HepG2 (cell line): ENCODE data around the gene IHH. TPM values are rescaled to one million over a fixed set of nuclear protein-coding genes. Genes with fewer than 3 reads are reported as not detected.
A peak's percentile ranks its signal among the peaks of the same experiment; 100 is the strongest.

Source experiments
- ATAC-seq: fragments of 200-7000 bp; cut with Tn5 transposase; 3 replicates; pipeline ENCODE4 v1.9.1; 2020; ENCODE audit warnings: mild to moderate bottlenecking, moderate library complexity
- BruUV-seq: library from RNA; stranded (reverse); fragments of 400-500 nt; replicated peaks from 2 replicates; lab custom pipeline; 2021; lab: Mats Ljungman, UMichigan
- CTCF ChIA-PET: fragments of 300-600 bp; formaldehyde crosslinking; extraction: SDS; loops from one replicate; lab custom pipeline; 2021; ENCODE audit warnings: low total read pairs, inconsistent platforms, low intra/inter-chr PET ratio; lab: Yijun Ruan, JAX
- POLR2A ChIA-PET: fragments of 350-600 bp; sonication (Branson Sonifier 250); formaldehyde crosslinking; loops from one replicate; lab custom pipeline; 2020; ENCODE audit warnings: antibody characterized with exemption, inconsistent platforms; lab: Yijun Ruan, JAX
- DNase-seq: peaks from one replicate; pipeline ENCODE4 v3.0.0-alpha.2; 2015; ENCODE audit warnings: low spot score
- FAIRE-seq: peaks from 3 replicates; lab custom pipeline; 2011; peaks lifted over from hg19 to GRCh38; lab: Jason Lieb, UNC
- H2AFZ ChIP-seq: one replicate; pipeline ENCODE4 v1.6.1; 2011; ENCODE audit warnings: low read length, inconsistent platforms
- H3K27ac ChIP-seq: fragments of 300-600 bp; 3 replicates; pipeline ENCODE4 v1.8.0; 2011; ENCODE audit warnings: mixed run types, mild to moderate bottlenecking, mixed read lengths, low read length, inconsistent platforms; ENCODE audit not compliant: insufficient read depth; ENCODE audit errors: extremely low read length
- H3K27me3 ChIP-seq, 2 experiments: fragments of 200-600 bp in 1 of 2; 2 replicates in 1 of 2; 3 replicates in 1 of 2; pipeline versions ENCODE4 v1.6.0 to v1.8.0; 2011; ENCODE audit warnings: low read length in 2 of 2, mild to moderate bottlenecking in 2 of 2, moderate library complexity in 2 of 2, inconsistent platforms in 1 of 2; ENCODE audit not compliant: insufficient read depth in 2 of 2, control insufficient read depth in 1 of 2
- H3K36me3 ChIP-seq, 2 experiments: fragments of 200-600 bp in 1 of 2; replicated peaks in 1 of 2; 2 replicates in 1 of 2; 3 replicates in 1 of 2; pipeline versions ENCODE4 v1.5.1 to v1.8.0; 2011; ENCODE audit warnings: low read length in 2 of 2, inconsistent platforms in 1 of 2; ENCODE audit not compliant: insufficient read depth in 2 of 2, control insufficient read depth in 1 of 2
- H3K4me1 ChIP-seq: 2 replicates; pipeline ENCODE4 v1.5.1; 2012; ENCODE audit warnings: low read length, inconsistent platforms; ENCODE audit not compliant: insufficient read depth
- H3K4me2 ChIP-seq: 2 replicates; pipeline ENCODE4 v1.6.0; 2011; ENCODE audit warnings: low read depth, low read length, inconsistent platforms
- H3K4me3 ChIP-seq, 3 experiments: fragments of 200-600 bp in 1 of 3; sonication (generic), shearing (Covaris generic) in 1 of 3; replicated peaks in 1 of 3; 2 replicates each; pipeline ENCODE4 v1.5.1; 2011 to 2016; ENCODE audit warnings: low read length in 3 of 3, inconsistent platforms in 2 of 3, low read depth in 2 of 3, mild to moderate bottlenecking in 2 of 3, control low read depth in 1 of 3, mixed read lengths in 1 of 3; ENCODE audit not compliant: insufficient read depth in 1 of 3
- H3K79me2 ChIP-seq: one replicate; pipeline ENCODE4 v1.6.1; 2011; ENCODE audit warnings: low read length, inconsistent platforms; ENCODE audit not compliant: insufficient read depth
- H3K9ac ChIP-seq: 2 replicates; pipeline ENCODE4 v1.6.0; 2011; ENCODE audit warnings: mild to moderate bottlenecking, low read depth, low read length, inconsistent platforms; ENCODE audit not compliant: insufficient read depth
- H3K9me3 ChIP-seq: 2 replicates; pipeline ENCODE4 v1.5.1; 2012; ENCODE audit warnings: mild to moderate bottlenecking, low read length
- H4K20me1 ChIP-seq: 2 replicates; pipeline ENCODE4 v1.6.0; 2011; ENCODE audit warnings: inconsistent platforms, mild to moderate bottlenecking, low read length, moderate library complexity; ENCODE audit not compliant: insufficient read depth
- AKNA ChIP-seq: sonication (generic); formaldehyde crosslinking; IDR thresholded peaks from 2 replicates; pipeline ENCODE4 v1.4.0; 2020; ENCODE audit warnings: missing genetic modification reagents, borderline replicate concordance
- ATF3 ChIP-seq: sonication (generic); formaldehyde crosslinking; IDR thresholded peaks from 2 replicates; pipeline ENCODE4 v1.4.0; 2020; ENCODE audit warnings: missing genetic modification reagents
- CCAR2 ChIP-seq: fragments of 200-400 bp; formaldehyde crosslinking; optimal IDR thresholded peaks from 2 replicates; pipeline ENCODE3; 2018; ENCODE audit warnings: low read depth, mild to moderate bottlenecking, low read length, moderate library complexity
- CENPX ChIP-seq: sonication (generic); formaldehyde crosslinking; IDR thresholded peaks from 2 replicates; pipeline ENCODE4 v1.9.0; 2021; ENCODE audit warnings: mild to moderate bottlenecking, missing genetic modification reagents, moderate library complexity
- EZH2 ChIP-seq: conservative IDR thresholded peaks from 2 replicates; pipeline ENCODE4 v1.6.1; 2012; ENCODE audit warnings: mild to moderate bottlenecking, low read depth, low read length, moderate library complexity
- GABPA ChIP-seq, 2 experiments: IDR thresholded peaks; 2 replicates each; pipeline ENCODE4 v1.6.1; 2011 to 2016; ENCODE audit warnings: low read depth in 2 of 2, low read length in 1 of 2, missing biosample characterization in 1 of 2, missing genetic modification characterization in 1 of 2
- GRHL1 ChIP-seq: sonication (generic); formaldehyde crosslinking; conservative IDR thresholded peaks from 2 replicates; pipeline ENCODE4 v1.8.0; 2022; ENCODE audit warnings: missing genetic modification reagents
- HOXA7 ChIP-seq: sonication (generic); formaldehyde crosslinking; IDR thresholded peaks from 2 replicates; pipeline ENCODE4 v1.8.1; 2022; ENCODE audit warnings: mild to moderate bottlenecking, missing genetic modification reagents, moderate library complexity
- NR1H2 ChIP-seq: sonication (generic); formaldehyde crosslinking; IDR thresholded peaks from 2 replicates; pipeline ENCODE4 v1.8.1; 2022; ENCODE audit warnings: low read depth, missing genetic modification reagents, borderline replicate concordance
- RNF2 ChIP-seq: fragments of 450-650 bp; conservative IDR thresholded peaks from 2 replicates; pipeline ENCODE4 v1.6.1; 2016; ENCODE audit warnings: low read depth
- TEAD3 ChIP-seq: optimal IDR thresholded peaks from 2 replicates; pipeline ENCODE3; 2016; ENCODE audit warnings: borderline replicate concordance
- TIGD3 ChIP-seq: sonication (generic); formaldehyde crosslinking; IDR thresholded peaks from 2 replicates; pipeline ENCODE4 v1.5.1; 2020; ENCODE audit warnings: mild to moderate bottlenecking, missing genetic modification reagents, borderline replicate concordance
- ZNF136 ChIP-seq: sonication (generic); formaldehyde crosslinking; IDR thresholded peaks from 2 replicates; pipeline ENCODE4 v1.8.1; 2022; ENCODE audit warnings: low read depth, mild to moderate bottlenecking, moderate library complexity, missing genetic modification reagents
- ZNF747 ChIP-seq: sonication (generic); formaldehyde crosslinking; IDR thresholded peaks from 2 replicates; pipeline ENCODE4 v1.8.1; 2023; ENCODE audit warnings: missing genetic modification reagents, mild to moderate bottlenecking, borderline replicate concordance
- ZNF75D ChIP-seq: sonication (generic); formaldehyde crosslinking; IDR thresholded peaks from 2 replicates; pipeline ENCODE4 v1.8.1; 2023; ENCODE audit warnings: missing genetic modification reagents, mild to moderate bottlenecking, borderline replicate concordance
- WGBS: methylation state at CpG from one replicate; pipeline ENCODE4 v1.1.6; 2017; ENCODE audit warnings: low lambda C conversion rate; 5-methylcytosine and 5-hydroxymethylcytosine counted together
- in situ Hi-C: cut with HindIII; loops from 2 replicates; pipeline ENCODE4 v1.10.0; 2017; ENCODE audit warnings: low pct_unique_long_range_greater_than_20kb; ENCODE audit not compliant: extremely low pct_ligation_motif_present
- intact Hi-C: fragments of 100-400 bp; cut with micrococcal nuclease; formaldehyde crosslinking; loops from one replicate; pipeline ENCODE4 v1.10.0; 2022; ENCODE audit not compliant: unreplicated experiment
- polyA plus RNA-seq, 8 experiments: library from polyadenylated mRNA; depleted of rRNA in 3 of 8; stranded (reverse) in 7 of 8; unstranded in 1 of 8; fragments of >200 nt; fragmentation: Illumina TruSeq in 4 of 8; extraction: Trizol in 4 of 8; gene quantifications; 2 replicates each; pipeline versions ENCODE4 v1.2.1 to v1.2.3, GENCODE V29; 2011 to 2016; ENCODE audit warnings: low read depth in 4 of 8, missing spikeins in 1 of 8, mixed read lengths in 1 of 8; ENCODE audit not compliant: insufficient read depth in 1 of 8
- total RNA-seq, 5 experiments: library from RNA; depleted of rRNA; stranded (reverse); fragments of >200 nt; fragmentation: Illumina TruSeq; extraction: Trizol; gene quantifications; 2 replicates each; pipeline ENCODE4 v1.2.3, GENCODE V29; 2016; ENCODE audit warnings: low read depth in 1 of 5

Gene IHH
- total and polyA plus RNA-seq, 2 of the 13 experiments (the other 11 are each of a cell fraction or from before 2014, with no cell fraction given): 0.42 TPM; not detected in 1

- FAIRE-seq (no peak), DNase-seq (no peak), ATAC-seq (peak; percentile 17)
- intact Hi-C loops (loop anchor here (1.0 to 5.0 kb wide), 4 partner anchors 45 to 238 kb away; no protein-coding TSS in a partner anchor), in situ Hi-C loops (loop anchor here (5.0 kb wide), 2 partner anchors 58 to 98 kb away; no protein-coding TSS in a partner anchor)
- ChIA-PET CTCF (interaction anchor here (1.3 to 4.3 kb wide), 5 partner anchors 14 to 101 kb away, joined by 6 to 82 read pairs (median 12); partner anchors contain the start of gene NHEJ1), POLR2A (interaction anchor here (0.8 to 4.5 kb wide), 11 partner anchors 11 to 236 kb away, joined by 3 to 38 read pairs (median 5); partner anchors contain the start of gene ZFAND2B)
- Histone ChIP-seq H4K20me1 (peaks cover 10% of the 10 kb centered on the region; the same call in 1 of the 2 replicates), H3K9me3 (no peaks in the 10 kb centered on the region), H3K79me2 (no peaks in the 10 kb centered on the region), H3K4me1 (peaks cover 23% of the 10 kb centered on the region), H3K9ac (no peak overlapping the region), H3K4me3 (peak overlapping the region; percentile 30 to 70 (median 50)), H3K36me3 (no peaks in the 10 kb centered on the region), H2AFZ (no peak overlapping the region), H3K27me3 (peaks cover 14 to 54% of the 10 kb centered on the region in 2 experiments; a peak in 4 of 5 replicates), H3K27ac (no peak overlapping the region), H3K4me2 (peak overlapping the region; percentile 93)
- 3% methylated on average over 17 of the region's 17 CpGs for WGBS
- no TSS peak for BruUV-seq
- TF ChIP-seq EZH2: peak; percentile 100
- no peak for TF ChIP-seq TIGD3 (CRISPR knock-in tag)
- TF ChIP-seq GRHL1 (CRISPR knock-in tag): no peak
- TF ChIP-seq CCAR2: no peak
- no peak for TF ChIP-seq CENPX (CRISPR knock-in tag)
- TF ChIP-seq ZNF747 (CRISPR knock-in tag): 0 out of 2 replicates have a peak, but pooled peaks have one; percentile 50
- no peak for TF ChIP-seq HOXA7 (CRISPR knock-in tag)
- TF ChIP-seq ATF3 (CRISPR knock-in tag): no peak
- 0 out of 2 replicates have a peak, but pooled peaks have one; percentile 13 for TF ChIP-seq RNF2
- TF ChIP-seq NR1H2: no peak
- no peak for TF ChIP-seq ZNF136
- TF ChIP-seq ZNF75D (CRISPR knock-in tag): no peak
- TF ChIP-seq TEAD3 (CRISPR knock-in tag): no peak
- TF ChIP-seq GABPA (IDR thresholded peaks at IDR 0.05; ENCODE audit: low read depth, low read length): no peak
- TF ChIP-seq GABPA (CRISPR knock-in tag; IDR thresholded peaks at IDR 0.05; ENCODE audit: low read depth): no peak
- TF ChIP-seq AKNA (CRISPR knock-in tag): no peak
Measured at GRCh38 chr2:219059375-219059724, 1.4 kb downstream of the IHH start.
